Measurements from ENCODE around the gene PAPPA. TPM values are rescaled to one million over a fixed set of nuclear protein-coding genes. Genes with fewer than 3 reads are reported as not detected.

The PAPPA gene
- total and polyA plus RNA-seq, 2 of the 8 experiments (the other 6 are each of a cell fraction or from before 2014, with no cell fraction given), result 0.18 to 0.63 TPM

DNA sequence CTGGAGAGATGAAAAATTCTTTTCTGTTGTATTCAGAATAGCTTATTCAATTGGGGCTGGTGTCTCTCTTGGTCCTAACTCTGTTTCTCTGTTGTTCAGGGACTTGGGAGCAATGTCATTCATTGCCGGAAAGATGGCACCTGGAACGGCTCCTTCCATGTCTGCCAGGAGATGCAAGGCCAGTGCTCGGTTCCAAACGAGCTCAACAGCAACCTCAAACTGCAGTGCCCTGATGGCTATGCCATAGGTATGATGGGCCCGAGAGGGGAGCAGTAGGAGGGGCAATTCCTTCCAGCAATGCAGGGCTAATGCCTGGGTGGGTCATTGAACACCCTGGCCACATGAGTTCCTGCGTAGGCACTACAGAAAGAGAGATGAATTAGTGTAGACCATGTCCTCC, 208.9 kb downstream of the PAPPA start:
- H3K27me3 ChIP-seq (replicated peaks in 1 of 4; ENCODE audit: control insufficient read depth in 3 of 4, extremely low read depth in 1 of 4, insufficient read depth in 3 of 4, low read length in 3 of 4), result no peaks in the 10 kb centered on the region; a peak in 1 of 7 replicates
- no peaks in the 10 kb centered on the region for H3K79me1 ChIP-seq (ENCODE audit: low read depth, low read length)
- no peak overlapping the region for H3K18ac ChIP-seq (ENCODE audit: extremely low read depth, low read length)
- no peaks in the 10 kb centered on the region for H3K23me2 ChIP-seq (ENCODE audit: low read depth, low read length)
- no peak for DNase-seq (ENCODE audit: low read depth in 1 of 2, low spot score in 2 of 2)
- peaks cover 0 to 1% of the 10 kb centered on the region in 2 experiments for H4K20me1 ChIP-seq (replicated peaks in 1 of 2; ENCODE audit: control insufficient read depth in 1 of 2, insufficient read depth in 2 of 2, low read length in 2 of 2)
- H3K9ac ChIP-seq (replicated peaks in 1 of 4; ENCODE audit: extremely low read depth in 1 of 4, low read depth in 3 of 4, low read length in 3 of 4), result no peak overlapping the region
- no peak overlapping the region for H2BK5ac ChIP-seq (ENCODE audit: low read depth, low read length)
- H2BK12ac ChIP-seq (ENCODE audit: low read depth, low read length), result no peak overlapping the region
- peaks cover 0 to 2% (median 0%) of the 10 kb centered on the region in 4 experiments; a peak in 2 of 7 replicates for H3K4me1 ChIP-seq (replicated peaks in 1 of 4; ENCODE audit: control insufficient read depth in 3 of 4, insufficient read depth in 4 of 4, low read length in 3 of 4)
- no peak overlapping the region for H2BK15ac ChIP-seq (ENCODE audit: low read length)
- CTCF ChIA-PET (ENCODE audit: partially characterized antibody), result interaction anchor here (0.6 to 2.1 kb wide), 5 partner anchors 54 to 210 kb away, joined by 3 to 6 read pairs (median 4); no protein-coding TSS in a partner anchor
- no peaks in the 10 kb centered on the region for H3K79me2 ChIP-seq (ENCODE audit: control insufficient read depth in 1 of 2, insufficient read depth in 2 of 2, low read length in 2 of 2)
- no peak overlapping the region for H2AFZ ChIP-seq (ENCODE audit: low read length)
- H4K91ac ChIP-seq (replicated peaks; ENCODE audit: insufficient read length, low read length), result no peak overlapping the region
- 94% methylated on average over 6 of the region's 6 CpGs; no CpG with 5 or more reads in 1 of the 2 experiments for WGBS, 2 experiments (ENCODE audit: extremely low coverage in 1 of 2, insufficient coverage in 1 of 2, insufficient read length in 1 of 2, insufficient replicate concordance in 2 of 2, low coverage in 1 of 2, low lambda C conversion rate in 2 of 2, missing lambda C conversion rate in 1 of 2)
- no peak overlapping the region for H4K5ac ChIP-seq (ENCODE audit: insufficient read length, low read depth, low read length)
- no peak overlapping the region for H3K23ac ChIP-seq (ENCODE audit: insufficient read length)
- H3K36me3 ChIP-seq (ENCODE audit: control insufficient read depth in 2 of 4, insufficient read depth in 4 of 4, low read length in 3 of 4), result no peaks in the 10 kb centered on the region
- no peak overlapping the region for H3K4me3 ChIP-seq (ENCODE audit: extremely low read depth in 1 of 4, insufficient read depth in 2 of 4, low read depth in 3 of 4, low read length in 4 of 4)
- no peak overlapping the region for H2BK20ac ChIP-seq (ENCODE audit: low read length)
- no peak overlapping the region for H3K4me2 ChIP-seq (ENCODE audit: insufficient read depth in 1 of 2, low read depth in 2 of 2, low read length in 2 of 2)
- H3K56ac ChIP-seq (replicated peaks; ENCODE audit: insufficient read length, low read depth, low read length), result no peak overlapping the region
- H3K27ac ChIP-seq (ENCODE audit: low read depth, low read length), result no peak overlapping the region
- no peak overlapping the region for H4K8ac ChIP-seq (ENCODE audit: extremely low read depth, insufficient read depth, low read length)
- POLR2A ChIA-PET (ENCODE audit: partially characterized antibody), result no interaction called here
- no peak overlapping the region for H3K4ac ChIP-seq (replicated peaks; ENCODE audit: insufficient read length, low read depth, low read length)
- no peak overlapping the region for H2AK5ac ChIP-seq (ENCODE audit: low read depth, low read length)
- no peak overlapping the region for H2BK120ac ChIP-seq (replicated peaks; ENCODE audit: low read depth, low read length)
- no peak overlapping the region for H3K14ac ChIP-seq (ENCODE audit: insufficient read length)
- H3K9me3 ChIP-seq (ENCODE audit: insufficient read depth in 2 of 2, low read depth in 1 of 2, low read length in 1 of 2), result no peaks in the 10 kb centered on the region
- TF ChIP-seq, protein P1, sequence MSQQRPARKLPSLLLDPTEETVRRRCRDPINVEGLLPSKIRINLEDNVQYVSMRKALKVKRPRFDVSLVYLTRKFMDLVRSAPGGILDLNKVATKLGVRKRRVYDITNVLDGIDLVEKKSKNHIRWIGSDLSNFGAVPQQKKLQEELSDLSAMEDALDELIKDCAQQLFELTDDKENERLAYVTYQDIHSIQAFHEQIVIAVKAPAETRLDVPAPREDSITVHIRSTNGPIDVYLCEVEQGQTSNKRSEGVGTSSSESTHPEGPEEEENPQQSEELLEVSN (IDR thresholded peaks at IDR 0.05), result no peak
- TF ChIP-seq BCL11A (IDR thresholded peaks at IDR 0.05; ENCODE audit: low read depth in 2 of 2, low read length in 2 of 2), result no peak
- TF ChIP-seq, protein P2, sequence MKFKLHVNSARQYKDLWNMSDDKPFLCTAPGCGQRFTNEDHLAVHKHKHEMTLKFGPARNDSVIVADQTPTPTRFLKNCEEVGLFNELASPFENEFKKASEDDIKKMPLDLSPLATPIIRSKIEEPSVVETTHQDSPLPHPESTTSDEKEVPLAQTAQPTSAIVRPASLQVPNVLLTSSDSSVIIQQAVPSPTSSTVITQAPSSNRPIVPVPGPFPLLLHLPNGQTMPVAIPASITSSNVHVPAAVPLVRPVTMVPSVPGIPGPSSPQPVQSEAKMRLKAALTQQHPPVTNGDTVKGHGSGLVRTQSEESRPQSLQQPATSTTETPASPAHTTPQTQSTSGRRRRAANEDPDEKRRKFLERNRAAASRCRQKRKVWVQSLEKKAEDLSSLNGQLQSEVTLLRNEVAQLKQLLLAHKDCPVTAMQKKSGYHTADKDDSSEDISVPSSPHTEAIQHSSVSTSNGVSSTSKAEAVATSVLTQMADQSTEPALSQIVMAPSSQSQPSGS (IDR thresholded peaks at IDR 0.05; ENCODE audit: low read length), result no peak
- TF ChIP-seq EGR1 (IDR thresholded peaks at IDR 0.05; ENCODE audit: borderline replicate concordance, low read depth, low read length), result no peak
- TF ChIP-seq KDM4A (IDR thresholded peaks at IDR 0.05; ENCODE audit: low read depth, low read length, severe bottlenecking), result no peak
- no peak for TF ChIP-seq POU5F1 (IDR thresholded peaks at IDR 0.05; ENCODE audit: low read depth, low read length)
- no peak for TF ChIP-seq NANOG (IDR thresholded peaks at IDR 0.05; ENCODE audit: insufficient read depth, low read depth, low read length, poor library complexity, severe bottlenecking)
- no peak for TF ChIP-seq TBP (IDR thresholded peaks at IDR 0.05; ENCODE audit: low read depth, low read length)
- TF ChIP-seq TAF1 (IDR thresholded peaks at IDR 0.05; ENCODE audit: low read depth, low read length), result no peak
- no peak for FAIRE-seq

Measured in H1 (cell line).